Measurements from ENCODE around the gene IFITM10. TPM values are rescaled to one million over a fixed set of nuclear protein-coding genes. Genes with fewer than 3 reads are reported as not detected.

Gene IFITM10
- total and polyA plus RNA-seq, 9 of the 15 experiments (the other 6 are each of a cell fraction or from before 2014, with no cell fraction given) = 0.08 to 0.13 (median 0.09) TPM; not detected in 6

DNA sequence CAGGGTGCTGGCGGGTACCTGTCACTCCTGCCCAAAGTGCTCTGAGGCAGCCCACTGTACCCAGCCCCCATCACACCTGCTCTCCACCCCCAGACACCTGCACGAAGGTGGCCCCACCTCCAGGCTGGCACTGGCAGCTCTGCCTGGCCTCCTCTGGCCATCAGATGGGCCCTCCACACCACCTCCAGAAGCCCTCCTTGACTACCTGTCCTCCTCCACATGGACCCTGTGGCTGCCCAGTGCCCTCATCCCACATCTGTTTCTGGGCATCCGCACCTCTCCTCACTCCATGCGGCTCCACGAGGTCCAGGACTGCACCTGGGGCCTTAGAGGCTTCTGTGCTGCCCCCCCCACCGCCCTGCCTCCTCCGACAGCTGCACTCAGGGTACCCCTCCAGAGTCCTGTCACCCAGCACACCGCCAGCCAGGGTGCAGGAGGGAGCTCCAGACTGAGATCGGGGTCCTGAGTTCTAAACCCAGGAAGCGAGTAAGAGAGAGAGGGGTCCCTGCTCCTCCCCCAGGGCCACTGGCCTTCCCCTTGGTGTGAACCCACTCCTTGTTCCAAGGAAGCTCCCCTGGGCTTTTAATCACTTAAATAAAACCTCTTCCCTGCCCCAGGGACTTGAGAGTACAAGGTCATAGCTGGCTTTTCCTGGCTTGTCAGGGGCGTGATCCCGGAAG is 11.6 kb upstream of the IFITM10 start:
- Histone ChIP-seq H3K9me1 (ENCODE audit: control insufficient read depth, insufficient read depth, low read length) (peaks cover 7% of the 10 kb centered on the region), H3K36me3 (ENCODE audit: control insufficient read depth, insufficient read depth, low read length) (peaks cover 18% of the 10 kb centered on the region; the same call in 1 of the 3 replicates), H3K9ac (ENCODE audit: insufficient read depth in 1 of 2, low read depth in 2 of 2, low read length in 2 of 2) (peak overlapping the region; percentile 78 to 92; a peak in 3 of 4 replicates), H3K79me2 (ENCODE audit: control insufficient read depth, insufficient read depth, low read length) (peaks cover 17% of the 10 kb centered on the region), H3K4me3 (peak overlapping the region; percentile 81; the same call in 1 of the 2 replicates), H3K27me3 (ENCODE audit: control insufficient read depth in 2 of 2, insufficient read depth in 2 of 2, low read length in 2 of 2) (no peaks in the 10 kb centered on the region), H3K27ac (ENCODE audit: extremely low read depth, low read depth, low read length) (peak overlapping the region; percentile 83; the same call in 2 of the 3 replicates), H3K4me2 (ENCODE audit: insufficient read depth, low read length) (peak overlapping the region; percentile 72), H4K20me1 (replicated peaks; ENCODE audit: control insufficient read depth, insufficient read depth, low read length) (0 out of 2 replicates have a peak, but pooled peaks cover 4% of the 10 kb centered on the region), H3K4me1 (replicated peaks in 1 of 2; ENCODE audit: control insufficient read depth in 2 of 2, insufficient read depth in 2 of 2, low read length in 2 of 2) (peaks cover 31 to 88% of the 10 kb centered on the region in 2 experiments), H3K9me3 (replicated peaks; ENCODE audit: control insufficient read depth, insufficient read depth, low read depth, low read length) (no peaks in the 10 kb centered on the region), H2AFZ (ENCODE audit: low read depth, low read length) (no peak overlapping the region)
- in situ Hi-C loops (cut with MboI) (loop anchor here (5.0 kb wide), 1 partner anchor 35 kb away; no protein-coding TSS in a partner anchor), intact Hi-C loops (cut with micrococcal nuclease) (no loop called here)
- ChIA-PET CTCF (ENCODE audit: low intra/inter-chr PET ratio) (interaction anchor here (0.5 kb wide), 1 partner anchor 63 kb away, joined by 3 read pairs; no protein-coding TSS in a partner anchor), POLR2A (interaction anchor here (0.6 to 1.1 kb wide), 4 partner anchors 12 to 1206 kb away, joined by 3 to 6 read pairs (median 3); no protein-coding TSS in a partner anchor)
- ATAC-seq = no peak
- no peak for DNase-seq (ENCODE audit: extremely low read depth in 1 of 4, low spot score in 3 of 4)
- TF ChIP-seq ZC3H4 (CRISPR knock-in tag; IDR thresholded peaks at IDR 0.05; ENCODE audit: borderline replicate concordance) = 0 out of 2 replicates have a peak, but pooled peaks have one; percentile 30
- TF ChIP-seq ZNF347 (CRISPR knock-in tag; IDR thresholded peaks at IDR 0.05; ENCODE audit: low read depth) = no peak
- TF ChIP-seq, protein P1, sequence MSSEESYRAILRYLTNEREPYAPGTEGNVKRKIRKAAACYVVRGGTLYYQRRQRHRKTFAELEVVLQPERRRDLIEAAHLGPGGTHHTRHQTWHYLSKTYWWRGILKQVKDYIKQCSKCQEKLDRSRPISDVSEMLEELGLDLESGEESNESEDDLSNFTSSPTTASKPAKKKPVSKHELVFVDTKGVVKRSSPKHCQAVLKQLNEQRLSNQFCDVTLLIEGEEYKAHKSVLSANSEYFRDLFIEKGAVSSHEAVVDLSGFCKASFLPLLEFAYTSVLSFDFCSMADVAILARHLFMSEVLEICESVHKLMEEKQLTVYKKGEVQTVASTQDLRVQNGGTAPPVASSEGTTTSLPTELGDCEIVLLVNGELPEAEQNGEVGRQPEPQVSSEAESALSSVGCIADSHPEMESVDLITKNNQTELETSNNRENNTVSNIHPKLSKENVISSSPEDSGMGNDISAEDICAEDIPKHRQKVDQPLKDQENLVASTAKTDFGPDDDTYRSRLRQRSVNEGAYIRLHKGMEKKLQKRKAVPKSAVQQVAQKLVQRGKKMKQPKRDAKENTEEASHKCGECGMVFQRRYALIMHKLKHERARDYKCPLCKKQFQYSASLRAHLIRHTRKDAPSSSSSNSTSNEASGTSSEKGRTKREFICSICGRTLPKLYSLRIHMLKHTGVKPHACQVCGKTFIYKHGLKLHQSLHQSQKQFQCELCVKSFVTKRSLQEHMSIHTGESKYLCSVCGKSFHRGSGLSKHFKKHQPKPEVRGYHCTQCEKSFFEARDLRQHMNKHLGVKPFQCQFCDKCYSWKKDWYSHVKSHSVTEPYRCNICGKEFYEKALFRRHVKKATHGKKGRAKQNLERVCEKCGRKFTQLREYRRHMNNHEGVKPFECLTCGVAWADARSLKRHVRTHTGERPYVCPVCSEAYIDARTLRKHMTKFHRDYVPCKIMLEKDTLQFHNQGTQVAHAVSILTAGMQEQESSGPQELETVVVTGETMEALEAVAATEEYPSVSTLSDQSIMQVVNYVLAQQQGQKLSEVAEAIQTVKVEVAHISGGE (CRISPR knock-in tag; IDR thresholded peaks at IDR 0.05) = 0 out of 6 replicates have a peak, but pooled peaks of 1 of the 3 experiments have one; percentile 14
- no peak for TF ChIP-seq PHB2 (IDR thresholded peaks at IDR 0.05; ENCODE audit: low read depth)
- TF ChIP-seq ZNF740 (CRISPR knock-in tag; IDR thresholded peaks at IDR 0.05) = peak; percentile 86
- TF ChIP-seq ZNF740 (tag; IDR thresholded peaks at IDR 0.05) = no peak
- peak; percentile 88 for TF ChIP-seq ZFP36 (IDR thresholded peaks at IDR 0.05; ENCODE audit: low read depth, low read length, partially characterized antibody)
- TF ChIP-seq CEBPB (tag; IDR thresholded peaks at IDR 0.05) = peak; percentile 95; the same call in 1 of the 2 replicates
- TF ChIP-seq CEBPG (CRISPR knock-in tag; IDR thresholded peaks at IDR 0.05) = peak; percentile 67; the same call in 1 of the 2 replicates
- TF ChIP-seq CEBPG (tag; conservative IDR thresholded peaks at IDR 0.05 in 1 of 2, IDR thresholded peaks at IDR 0.05 in 1 of 2) = no peak
- TSS peak; percentile 55 for BruUV-seq (replicated peaks)
- FAIRE-seq = no peak
- whole genome bisulfite sequencing (ENCODE audit: insufficient coverage, low coverage, missing lambda C conversion rate) = 65% methylated on average over 12 of the region's 12 CpGs

Data from K562 (cell line).